Type B pancreatic cell (in vitro differentiated cells): ENCODE data around the gene TWNK. TPM values are rescaled to one million over a fixed set of nuclear protein-coding genes. Genes with fewer than 3 reads are reported as not detected.

ENCODE experiments used
- DNase-seq: peaks from one replicate; pipeline ENCODE4 v3.0.0; 2021; ENCODE audit warnings: mixed read lengths; ENCODE audit not compliant: unreplicated experiment; ENCODE audit errors: extremely low spot score
- H3K27ac Mint-ChIP-seq: 2 replicates; pipeline ENCODE4 v1.8.0; 2021; ENCODE audit warnings: mild to moderate bottlenecking, mixed read lengths
- H3K27me3 Mint-ChIP-seq: 2 replicates; pipeline ENCODE4 v1.8.0; 2021; ENCODE audit warnings: mixed read lengths
- H3K36me3 Mint-ChIP-seq: 2 replicates; pipeline ENCODE4 v1.8.0; 2021; ENCODE audit warnings: mixed read lengths
- H3K4me1 Mint-ChIP-seq: one replicate; pipeline ENCODE4 v1.8.0; 2021; ENCODE audit warnings: mixed read lengths; ENCODE audit not compliant: unreplicated experiment
- H3K4me3 Mint-ChIP-seq: 2 replicates; pipeline ENCODE4 v1.8.0; 2021; ENCODE audit warnings: mild to moderate bottlenecking, mixed read lengths
- H3K9me3 Mint-ChIP-seq: 2 replicates; pipeline ENCODE4 v1.8.0; 2021; ENCODE audit warnings: mixed read lengths
- total RNA-seq: library from RNA; stranded (reverse); gene quantifications from 2 replicates; pipeline ENCODE4 v1.2.1, GENCODE V29; 2021; ENCODE audit warnings: low replicate concordance
- TF ChIP-seq, protein P1 (sequence below): fragments of 200-600 bp; sonication (generic); conservative IDR thresholded peaks from 2 replicates; pipeline ENCODE4 v1.5.0; 2021; ENCODE audit warnings: antibody characterized with exemption, mild to moderate bottlenecking

Gene TWNK
- total RNA-seq, 1 donor from 2014 or later = 19.2 TPM

DNA sequence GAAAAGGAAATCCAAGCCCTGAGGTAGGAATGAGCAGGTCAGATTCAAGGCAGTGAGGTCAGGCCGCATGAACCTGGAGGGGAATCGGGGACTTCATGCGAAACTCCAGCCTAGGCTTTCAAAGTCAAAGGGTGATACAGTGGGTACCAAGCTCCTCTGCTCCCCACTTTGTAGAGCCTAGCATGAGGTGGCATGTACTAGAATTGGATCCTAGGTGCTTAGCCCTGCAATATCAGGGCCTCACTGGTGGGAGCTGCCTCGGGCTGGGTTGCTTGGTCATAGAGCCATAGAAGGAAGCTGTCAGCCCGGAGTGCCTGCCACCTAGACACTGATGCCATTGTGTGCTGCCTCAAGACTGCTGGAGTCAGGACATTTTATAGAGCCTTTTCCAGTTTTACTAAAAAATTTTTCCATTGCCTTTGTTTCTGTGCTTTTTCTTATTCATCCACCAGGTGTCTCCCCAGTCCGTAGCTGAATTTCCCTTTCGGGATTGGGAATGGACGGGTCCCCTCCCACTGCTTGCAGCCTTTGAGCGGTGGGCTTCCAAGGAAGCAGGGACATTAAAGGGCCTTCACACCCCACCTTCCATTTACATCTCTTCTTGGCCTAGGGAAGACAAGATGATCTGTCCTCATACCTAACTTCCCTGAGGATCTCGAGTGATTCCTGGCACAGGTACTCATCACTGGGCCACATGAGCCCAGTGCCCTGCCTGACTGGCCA lies 6.8 kb downstream of the TWNK start:
- TF ChIP-seq, protein P1, sequence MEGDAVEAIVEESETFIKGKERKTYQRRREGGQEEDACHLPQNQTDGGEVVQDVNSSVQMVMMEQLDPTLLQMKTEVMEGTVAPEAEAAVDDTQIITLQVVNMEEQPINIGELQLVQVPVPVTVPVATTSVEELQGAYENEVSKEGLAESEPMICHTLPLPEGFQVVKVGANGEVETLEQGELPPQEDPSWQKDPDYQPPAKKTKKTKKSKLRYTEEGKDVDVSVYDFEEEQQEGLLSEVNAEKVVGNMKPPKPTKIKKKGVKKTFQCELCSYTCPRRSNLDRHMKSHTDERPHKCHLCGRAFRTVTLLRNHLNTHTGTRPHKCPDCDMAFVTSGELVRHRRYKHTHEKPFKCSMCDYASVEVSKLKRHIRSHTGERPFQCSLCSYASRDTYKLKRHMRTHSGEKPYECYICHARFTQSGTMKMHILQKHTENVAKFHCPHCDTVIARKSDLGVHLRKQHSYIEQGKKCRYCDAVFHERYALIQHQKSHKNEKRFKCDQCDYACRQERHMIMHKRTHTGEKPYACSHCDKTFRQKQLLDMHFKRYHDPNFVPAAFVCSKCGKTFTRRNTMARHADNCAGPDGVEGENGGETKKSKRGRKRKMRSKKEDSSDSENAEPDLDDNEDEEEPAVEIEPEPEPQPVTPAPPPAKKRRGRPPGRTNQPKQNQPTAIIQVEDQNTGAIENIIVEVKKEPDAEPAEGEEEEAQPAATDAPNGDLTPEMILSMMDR = peak; percentile 81
- H3K27me3 Mint-ChIP-seq = no peaks in the 10 kb centered on the region
- peak overlapping the region; percentile 46 for H3K27ac Mint-ChIP-seq
- peak overlapping the region; percentile 38 for H3K4me3 Mint-ChIP-seq
- peaks cover 15% of the 10 kb centered on the region for H3K36me3 Mint-ChIP-seq
- DNase-seq = no peak
- H3K4me1 Mint-ChIP-seq = peaks cover 28% of the 10 kb centered on the region
- H3K9me3 Mint-ChIP-seq = no peaks in the 10 kb centered on the region

DNA sequence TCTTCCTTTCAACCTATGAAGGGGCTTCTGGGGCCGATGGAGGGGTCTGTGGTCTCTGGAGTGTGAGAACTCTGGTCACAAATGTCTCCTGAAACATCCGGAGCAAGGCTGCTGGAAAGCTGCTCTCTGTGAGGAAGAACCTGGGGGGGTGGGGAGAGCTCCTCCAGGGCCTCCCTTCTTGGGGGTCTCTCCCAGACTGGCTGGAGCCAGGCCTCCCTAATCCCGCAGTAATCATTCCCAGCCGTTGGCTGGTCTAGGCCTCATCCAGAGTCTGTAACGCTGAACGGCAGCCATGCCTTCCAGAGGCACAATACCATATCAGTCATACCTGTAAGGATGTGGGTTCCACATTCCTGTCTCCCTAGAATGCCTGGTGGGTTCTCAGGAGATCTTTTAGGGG lies 7.8 kb downstream of the TWNK start:
- peak overlapping the region; percentile 69 for H3K4me3 Mint-ChIP-seq
- TF ChIP-seq, protein P1 = no peak
- no peaks in the 10 kb centered on the region for H3K9me3 Mint-ChIP-seq
- H3K27ac Mint-ChIP-seq = peak overlapping the region; percentile 46
- peaks cover 28% of the 10 kb centered on the region for H3K4me1 Mint-ChIP-seq
- DNase-seq = no peak
- no peaks in the 10 kb centered on the region for H3K27me3 Mint-ChIP-seq
- H3K36me3 Mint-ChIP-seq = peaks cover 15% of the 10 kb centered on the region

DNA sequence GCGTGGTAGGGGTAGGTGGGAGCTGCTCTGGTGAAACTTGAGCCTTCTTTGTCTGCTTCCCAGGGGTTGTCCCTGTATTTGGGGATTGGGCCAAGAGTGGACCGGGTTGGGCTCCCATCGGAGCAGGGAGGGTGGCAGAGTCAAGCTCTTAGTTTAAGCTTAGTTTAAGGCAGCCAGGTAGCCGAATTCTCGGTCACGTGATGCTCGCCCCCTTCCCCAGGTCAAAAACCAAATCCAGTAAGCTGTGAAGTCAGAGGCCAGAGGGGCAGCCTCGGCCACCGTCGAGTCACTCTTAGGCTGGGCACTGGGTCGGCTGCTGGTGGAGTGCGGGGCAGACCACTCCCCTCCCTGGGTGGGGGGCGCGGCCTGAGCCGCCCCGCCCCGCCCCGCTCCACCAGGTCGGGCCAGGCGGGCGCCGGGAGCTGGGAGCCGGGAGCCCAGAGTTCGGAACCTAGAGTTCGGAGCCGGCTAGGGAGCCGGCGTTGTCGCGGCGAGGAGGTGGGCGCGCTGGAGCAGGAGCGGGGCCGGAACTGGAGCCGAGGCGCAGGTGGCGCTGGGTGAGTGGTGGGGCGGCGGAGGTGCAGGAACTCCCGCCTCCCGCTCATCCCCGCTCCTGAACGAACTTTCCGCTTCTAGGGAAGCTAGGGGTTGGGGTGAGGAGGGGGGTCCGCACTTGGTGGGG lies 9.5 kb downstream of the TWNK start:
- Mint-ChIP-seq H3K4me3 (peak overlapping the region; percentile 94), H3K27me3 (no peaks in the 10 kb centered on the region), H3K27ac (peak overlapping the region; percentile 70), H3K36me3 (peaks cover 4% of the 10 kb centered on the region), H3K4me1 (peaks cover 30% of the 10 kb centered on the region), H3K9me3 (no peaks in the 10 kb centered on the region)
- TF ChIP-seq, protein P1 = no peak
- DNase-seq = no peak

DNA sequence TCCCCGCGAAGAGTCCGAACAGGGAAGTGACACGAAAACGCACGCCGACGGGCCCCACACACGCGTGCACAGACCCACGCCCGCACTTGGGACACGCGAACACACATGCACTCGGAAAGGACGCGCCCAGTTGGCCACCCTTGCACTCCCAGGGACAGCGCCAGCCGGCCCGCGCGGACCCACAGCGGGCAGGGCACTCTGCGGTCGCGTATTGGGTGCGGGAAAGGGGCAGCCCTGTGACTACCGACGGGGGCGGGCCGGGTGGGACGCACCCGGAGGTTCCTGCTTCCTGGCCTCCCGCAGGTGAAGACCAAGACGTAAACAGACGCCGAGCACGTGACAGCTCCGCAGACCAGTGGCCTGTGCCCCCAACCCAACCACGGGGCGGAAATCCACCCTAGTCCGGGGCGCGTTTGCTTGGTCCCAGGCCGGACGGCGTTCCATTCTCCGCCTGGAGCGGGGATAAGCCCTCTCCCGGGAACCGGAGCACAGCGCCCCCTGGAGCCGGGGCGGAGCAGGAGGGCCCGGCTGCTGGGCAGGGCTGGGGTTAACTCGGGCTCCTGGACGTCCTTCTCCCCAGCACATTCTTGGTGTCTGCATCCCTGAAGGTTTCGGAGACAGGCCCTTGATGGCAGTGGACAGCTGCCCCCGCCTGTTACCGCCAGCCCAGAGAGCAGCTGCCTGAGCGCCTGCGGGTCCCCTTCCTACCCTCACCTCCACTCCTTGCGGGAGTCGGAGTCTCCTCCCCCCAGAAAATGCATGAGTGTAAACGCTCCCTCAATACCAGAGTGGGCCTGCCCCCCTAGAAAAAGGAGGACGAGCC lies 10.2 kb downstream of the TWNK start:
- H3K4me3 Mint-ChIP-seq = peak overlapping the region; percentile 94
- TF ChIP-seq, protein P1 = peak; percentile 93

DNA sequence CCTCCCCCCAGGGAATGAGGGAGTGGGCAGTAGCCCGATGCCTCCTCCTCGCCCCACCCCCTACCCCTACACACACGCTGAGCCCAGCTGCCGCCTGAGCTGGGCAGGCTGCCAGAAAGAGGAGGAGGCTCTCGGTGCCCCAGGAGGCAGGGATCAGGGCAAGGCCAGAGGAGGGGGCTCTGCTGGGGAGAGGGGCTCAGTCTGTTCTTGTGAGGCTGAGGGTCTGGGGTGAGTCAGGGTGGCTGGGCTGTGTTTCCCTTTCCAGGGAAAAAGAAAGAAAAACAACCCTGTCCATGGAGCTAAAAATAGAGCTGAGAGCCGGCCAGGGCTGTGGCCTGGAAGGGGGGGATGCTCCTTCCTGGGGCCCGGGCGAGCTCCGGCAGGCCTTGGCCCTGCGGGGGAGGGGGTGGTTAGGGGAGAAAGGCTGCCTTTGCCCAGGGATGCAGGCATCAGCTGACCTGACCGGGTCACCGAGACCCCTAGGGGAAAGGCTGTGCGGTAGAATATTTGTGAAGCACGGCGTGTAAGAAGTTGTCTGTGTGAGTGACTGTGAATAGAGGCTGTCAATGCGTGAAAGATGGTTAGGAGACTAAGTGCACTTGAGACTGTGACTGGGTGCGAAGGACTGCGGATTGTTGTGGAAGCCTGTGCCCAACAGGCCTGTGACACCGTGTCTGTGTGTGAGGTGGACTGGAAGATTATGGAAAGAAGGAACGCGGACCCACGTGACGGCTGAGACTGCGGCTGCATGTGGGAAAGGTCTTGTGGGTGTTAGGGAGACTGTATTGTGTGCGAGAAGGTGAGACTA lies 11.0 kb downstream of the TWNK start:
- peak; percentile 92 for DNase-seq
- Mint-ChIP-seq H3K4me1 (peaks cover 30% of the 10 kb centered on the region), H3K36me3 (peaks cover 4% of the 10 kb centered on the region), H3K9me3 (no peaks in the 10 kb centered on the region), H3K27ac (peak overlapping the region; percentile 95), H3K4me3 (peak overlapping the region; percentile 94), H3K27me3 (no peaks in the 10 kb centered on the region)
- TF ChIP-seq, protein P1 = no peak

More for the DNA sequence above, 10.2 kb downstream of the TWNK start:
- peak; percentile 92 for DNase-seq
- peaks cover 4% of the 10 kb centered on the region for H3K36me3 Mint-ChIP-seq
- H3K9me3 Mint-ChIP-seq = no peaks in the 10 kb centered on the region
- peaks cover 30% of the 10 kb centered on the region for H3K4me1 Mint-ChIP-seq
- no peaks in the 10 kb centered on the region for H3K27me3 Mint-ChIP-seq
- peak overlapping the region; percentile 95 for H3K27ac Mint-ChIP-seq
